Lung (tissue), 12 donors: Measurements from ENCODE around the gene BCL11A. TPM values are rescaled to one million over a fixed set of nuclear protein-coding genes. Genes with fewer than 3 reads are reported as not detected.
A peak's percentile ranks its signal among the peaks of the same experiment; 100 is the strongest.

Experiments
- ATAC-seq: fragments of 200-7000 bp; cut with Tn5 transposase; one replicate; pipeline ENCODE4 v1.9.1; 2020; ENCODE audit warnings: moderate number of reproducible peaks; ENCODE audit not compliant: insufficient read depth, low FRiP score
- DNase-seq, 3 donors: peaks; one replicate each; pipeline ENCODE4 v3.0.0-alpha.2; 2013 to 2017
- H3K27ac ChIP-seq, 2 donors: one replicate each; pipeline ENCODE4 v1.5.1; 2013; ENCODE audit warnings: mild to moderate bottlenecking in 2 of 2, moderate library complexity in 2 of 2, control low read depth in 1 of 2, inconsistent platforms in 1 of 2, low read depth in 1 of 2, low read length in 1 of 2
- H3K27me3 ChIP-seq, 3 donors: one replicate each; pipeline ENCODE4 v1.5.1; 2013; ENCODE audit warnings: low read length in 2 of 3; ENCODE audit not compliant: control insufficient read depth in 3 of 3, insufficient read depth in 3 of 3
- H3K36me3 ChIP-seq, 4 donors: one replicate each; pipeline ENCODE4 v1.5.1; 2013; ENCODE audit warnings: low read length in 4 of 4, mild to moderate bottlenecking in 1 of 4, moderate library complexity in 1 of 4; ENCODE audit not compliant: control insufficient read depth in 4 of 4, insufficient read depth in 4 of 4
- H3K4me1 ChIP-seq, 5 donors: one replicate each; pipeline ENCODE4 v1.5.1; 2013; ENCODE audit warnings: low read length in 5 of 5, mild to moderate bottlenecking in 2 of 5, moderate library complexity in 1 of 5; ENCODE audit not compliant: control insufficient read depth in 5 of 5, insufficient read depth in 5 of 5
- H3K4me3 ChIP-seq: one replicate; pipeline ENCODE4 v1.5.1; 2013; ENCODE audit warnings: mild to moderate bottlenecking, control low read depth, moderate library complexity
- H3K9ac ChIP-seq, 2 donors: one replicate each; pipeline ENCODE4 v1.5.1; 2013; ENCODE audit warnings: low read length in 2 of 2, control low read depth in 1 of 2; ENCODE audit not compliant: insufficient read depth in 1 of 2
- H3K9me3 ChIP-seq, 4 donors: one replicate each; pipeline ENCODE4 v1.5.1; 2013; ENCODE audit warnings: low read length in 3 of 4, mild to moderate bottlenecking in 1 of 4, moderate library complexity in 1 of 4; ENCODE audit not compliant: control insufficient read depth in 4 of 4, insufficient read depth in 3 of 4
- CTCF ChIP-seq: IDR thresholded peaks from 2 replicates; pipeline ENCODE4 v1.5.1; 2012; ENCODE audit warnings: mild to moderate bottlenecking; ENCODE audit errors: control extremely low read depth, extremely low read depth
- WGBS, 2 donors: extraction: QIAGEN DNeasy Blood & Tissue Kit; methylation state at CpG; one replicate each; pipeline ENCODE4 v1.1.7; 2013; 5-methylcytosine and 5-hydroxymethylcytosine counted together
- polyA plus RNA-seq, 2 donors: library from polyadenylated mRNA; stranded (reverse); fragments of 200-250 nt; gene quantifications; one replicate each; pipeline ENCODE4 v1.2.1, GENCODE V29; 2013
- total RNA-seq, 2 donors: library from RNA; depleted of rRNA in 1 of 2; stranded (reverse); fragments of >200 nt in 1 of 2; gene quantifications; one replicate each; pipeline ENCODE4 v1.2.1, GENCODE V29; 2014 to 2021
- donor health status: control.
- donor health status: control.
- donor health status: Bipolar disorder and iron deficiency.
- donor health status: healthy.
- donor health status: DM: yes; HTN: yes; CAD: no.

Gene BCL11A
- total and polyA plus RNA-seq, 4 donors, result 1.5 to 21.1 (median 4.7) TPM

- no peak for TF ChIP-seq CTCF
- H3K36me3 ChIP-seq, result no peaks in the 10 kb centered on the region
- 86 to 90% methylated on average over 6 of the region's 6 CpGs for WGBS, 2 donors
- H3K9ac ChIP-seq, result no peak overlapping the region
- peaks cover 0 to 69% (median 13%) of the 10 kb centered on the region in 5 donors for H3K4me1 ChIP-seq
- no peak overlapping the region for H3K27ac ChIP-seq
- H3K4me3 ChIP-seq, result no peak overlapping the region
- H3K9me3 ChIP-seq, result peaks cover 0 to 3% (median 0%) of the 10 kb centered on the region in 4 donors
- peaks cover 0 to 8% (median 0%) of the 10 kb centered on the region in 3 donors for H3K27me3 ChIP-seq
- ATAC-seq (no peak), DNase-seq (no peak)
Measured at GRCh38 chr2:60534892-60535684, 18.4 kb downstream of the BCL11A start.

GRCh38 chr2:60534052-60534685, 19.3 kb downstream of the BCL11A start:
- Histone ChIP-seq H3K4me3 (no peak overlapping the region), H3K27me3 (peaks cover 0 to 8% (median 0%) of the 10 kb centered on the region in 3 donors), H3K27ac (no peak overlapping the region), H3K9me3 (peaks cover 0 to 3% (median 0%) of the 10 kb centered on the region in 4 donors), H3K36me3 (no peaks in the 10 kb centered on the region), H3K9ac (no peak overlapping the region), H3K4me1 (peaks cover 0 to 78% (median 17%) of the 10 kb centered on the region in 5 donors)
- 37 to 52% methylated on average over 8 of the region's 8 CpGs for WGBS, 2 donors
- TF ChIP-seq CTCF, result no peak
- ATAC-seq (no peak), DNase-seq (no peak)

- 59 to 69% methylated on average over 13 of the region's 13 CpGs for WGBS, 2 donors
- ATAC-seq, result no peak
- no peak overlapping the region for H3K27ac ChIP-seq
- H3K4me1 ChIP-seq, result peaks cover 0 to 78% (median 15%) of the 10 kb centered on the region in 5 donors
- H3K4me3 ChIP-seq, result no peak overlapping the region
- no peak for TF ChIP-seq CTCF
- DNase-seq, result peak; percentile 64 to 72 (median 65)
- no peaks in the 10 kb centered on the region for H3K36me3 ChIP-seq
- H3K9me3 ChIP-seq, result peaks cover 0 to 3% (median 0%) of the 10 kb centered on the region in 4 donors
- H3K9ac ChIP-seq, result no peak overlapping the region
- peaks cover 0 to 8% (median 0%) of the 10 kb centered on the region in 3 donors for H3K27me3 ChIP-seq
Measured at GRCh38 chr2:60533101-60534051, 20.1 kb downstream of the BCL11A start.
